ENCODE data around the gene CCDC194.
"Not testable (repeated sequence)": the region's sequence is repeated elsewhere in the genome, so short reads cannot be mapped to it uniquely, and the experiment has no call there.

CCDC194 gene

GRCh38 chr19:17365361-17365760 is 28.6 kb downstream of the CCDC194 start:
- DNase-seq = no peak

- DNase-seq = not testable (repeated sequence)
Observed at GRCh38 chr19:17363852-17364605, 30.0 kb downstream of the CCDC194 start.

- DNase-seq = no peak
Observed at GRCh38 chr19:17359905-17360800, 33.8 kb downstream of the CCDC194 start.

- no peak for DNase-seq
Observed at GRCh38 chr19:17358395-17358794, 35.6 kb downstream of the CCDC194 start.

GRCh38 chr19:17357724-17358123 is 36.3 kb downstream of the CCDC194 start:
- DNase-seq = no peak

- DNase-seq = no peak
Observed at GRCh38 chr19:17357078-17357666, 36.8 kb downstream of the CCDC194 start.

GRCh38 chr19:17353386-17353785 is 40.6 kb downstream of the CCDC194 start:
- DNase-seq = no peak

GRCh38 chr19:17352608-17353280 is 41.3 kb downstream of the CCDC194 start:
- DNase-seq = no peak

GRCh38 chr19:17351815-17352435 is 42.1 kb downstream of the CCDC194 start:
- DNase-seq = no peak

- no peak for DNase-seq
Observed at GRCh38 chr19:17348700-17349099, 45.3 kb downstream of the CCDC194 start.

- no peak for DNase-seq
Observed at GRCh38 chr19:17347877-17348276, 46.1 kb downstream of the CCDC194 start.

- DNase-seq = no peak
Observed at GRCh38 chr19:17347361-17347760, 46.6 kb downstream of the CCDC194 start.

- no peak for DNase-seq
Observed at GRCh38 chr19:17346109-17346671, 47.8 kb downstream of the CCDC194 start.

- DNase-seq = no peak
Observed at GRCh38 chr19:17341845-17342244, 52.2 kb downstream of the CCDC194 start.

- DNase-seq = no peak
Observed at GRCh38 chr19:17341386-17341785, 52.6 kb downstream of the CCDC194 start.

GRCh38 chr19:17340871-17341357 is 53.1 kb downstream of the CCDC194 start:
- no peak for DNase-seq

All from amniotic stem cell (primary cell).